ENCODE results near the gene JPH3. TPM values are rescaled to one million over a fixed set of nuclear protein-coding genes. Genes with fewer than 3 reads are reported as not detected.

Gene JPH3
- total RNA-seq, 1 experiment from 2014 or later = 1.4 TPM

DNA sequence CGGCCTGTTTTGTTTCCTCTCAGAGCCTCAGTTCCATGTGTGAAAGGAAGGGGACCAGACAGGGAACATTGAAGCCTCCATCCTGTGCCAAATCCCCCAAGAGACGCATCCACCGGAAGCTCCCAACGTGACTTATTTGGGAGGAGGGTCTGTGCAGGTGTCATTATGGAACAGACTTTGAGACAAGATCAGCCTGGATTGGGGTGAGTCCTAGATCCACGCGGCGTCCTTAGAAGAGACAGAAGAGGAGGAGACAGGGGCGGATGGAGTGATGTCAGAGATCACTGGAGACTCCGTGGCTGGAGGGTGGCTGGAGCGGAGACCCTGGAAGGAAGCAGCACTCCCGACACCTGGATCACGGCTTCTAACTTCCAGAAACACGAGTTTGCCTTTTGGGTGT is 83.5 kb downstream of the JPH3 start:
- no peak for DNase-seq (ENCODE audit: low spot score)
- Histone ChIP-seq H3K27ac (ENCODE audit: low read depth, low read length, poor library complexity, severe bottlenecking) (no peak overlapping the region), H3K4me3 (ENCODE audit: low read depth, low read length, poor library complexity, severe bottlenecking) (no peak overlapping the region), H3K27me3 (replicated peaks; ENCODE audit: insufficient read depth, low read depth, low read length, poor library complexity) (peaks cover 14% of the 10 kb centered on the region), H3K9me3 (ENCODE audit: low read depth, low read length, poor library complexity, severe bottlenecking) (no peaks in the 10 kb centered on the region), H3K36me3 (ENCODE audit: insufficient read depth, low read length, poor library complexity, severe bottlenecking) (no peaks in the 10 kb centered on the region), H3K4me1 (ENCODE audit: insufficient read depth, low read length, poor library complexity, severe bottlenecking) (no peaks in the 10 kb centered on the region)
- no peak for TF ChIP-seq EZH2 (IDR thresholded peaks at IDR 0.05; ENCODE audit: borderline replicate concordance, low read depth, low read length, poor library complexity, severe bottlenecking)
- TF ChIP-seq, protein P1, sequence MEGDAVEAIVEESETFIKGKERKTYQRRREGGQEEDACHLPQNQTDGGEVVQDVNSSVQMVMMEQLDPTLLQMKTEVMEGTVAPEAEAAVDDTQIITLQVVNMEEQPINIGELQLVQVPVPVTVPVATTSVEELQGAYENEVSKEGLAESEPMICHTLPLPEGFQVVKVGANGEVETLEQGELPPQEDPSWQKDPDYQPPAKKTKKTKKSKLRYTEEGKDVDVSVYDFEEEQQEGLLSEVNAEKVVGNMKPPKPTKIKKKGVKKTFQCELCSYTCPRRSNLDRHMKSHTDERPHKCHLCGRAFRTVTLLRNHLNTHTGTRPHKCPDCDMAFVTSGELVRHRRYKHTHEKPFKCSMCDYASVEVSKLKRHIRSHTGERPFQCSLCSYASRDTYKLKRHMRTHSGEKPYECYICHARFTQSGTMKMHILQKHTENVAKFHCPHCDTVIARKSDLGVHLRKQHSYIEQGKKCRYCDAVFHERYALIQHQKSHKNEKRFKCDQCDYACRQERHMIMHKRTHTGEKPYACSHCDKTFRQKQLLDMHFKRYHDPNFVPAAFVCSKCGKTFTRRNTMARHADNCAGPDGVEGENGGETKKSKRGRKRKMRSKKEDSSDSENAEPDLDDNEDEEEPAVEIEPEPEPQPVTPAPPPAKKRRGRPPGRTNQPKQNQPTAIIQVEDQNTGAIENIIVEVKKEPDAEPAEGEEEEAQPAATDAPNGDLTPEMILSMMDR (conservative IDR thresholded peaks at IDR 0.05; ENCODE audit: low read depth, low read length) = no peak
- intact Hi-C loops (cut with micrococcal nuclease; ENCODE audit: unreplicated experiment) = no loop called here
- ChIA-PET CTCF (no interaction called here), POLR2A (ENCODE audit: low non-redundant PET) (no interaction called here)
- BruUV-seq (replicated peaks) = no TSS peak

GRCh38 chr16:87686697-87687096 is 84.4 kb downstream of the JPH3 start:
- ChIA-PET CTCF (no interaction called here), POLR2A (ENCODE audit: low non-redundant PET) (no interaction called here)
- no peak for DNase-seq (ENCODE audit: low spot score)
- Histone ChIP-seq H3K4me3 (ENCODE audit: low read depth, low read length, poor library complexity, severe bottlenecking) (no peak overlapping the region), H3K9me3 (ENCODE audit: low read depth, low read length, poor library complexity, severe bottlenecking) (no peaks in the 10 kb centered on the region), H3K27me3 (replicated peaks; ENCODE audit: insufficient read depth, low read depth, low read length, poor library complexity) (peaks cover 14% of the 10 kb centered on the region), H3K36me3 (ENCODE audit: insufficient read depth, low read length, poor library complexity, severe bottlenecking) (no peaks in the 10 kb centered on the region), H3K4me1 (ENCODE audit: insufficient read depth, low read length, poor library complexity, severe bottlenecking) (peaks cover 5% of the 10 kb centered on the region), H3K27ac (ENCODE audit: low read depth, low read length, poor library complexity, severe bottlenecking) (no peak overlapping the region)
- intact Hi-C loops (cut with micrococcal nuclease; ENCODE audit: unreplicated experiment) = no loop called here
- TF ChIP-seq EZH2 (IDR thresholded peaks at IDR 0.05; ENCODE audit: borderline replicate concordance, low read depth, low read length, poor library complexity, severe bottlenecking) = no peak
- TF ChIP-seq, protein P1 (conservative IDR thresholded peaks at IDR 0.05; ENCODE audit: low read depth, low read length) = no peak
- no TSS peak for BruUV-seq (replicated peaks)

GRCh38 chr16:87687126-87687910 is 85.0 kb downstream of the JPH3 start:
- DNase-seq (ENCODE audit: low spot score) = no peak
- CTCF ChIA-PET = no interaction called here
- POLR2A ChIA-PET (ENCODE audit: low non-redundant PET) = no interaction called here
- intact Hi-C loops (cut with micrococcal nuclease; ENCODE audit: unreplicated experiment) = no loop called here
- no peaks in the 10 kb centered on the region for H3K9me3 ChIP-seq (ENCODE audit: low read depth, low read length, poor library complexity, severe bottlenecking)
- H3K27me3 ChIP-seq (replicated peaks; ENCODE audit: insufficient read depth, low read depth, low read length, poor library complexity) = peaks cover 14% of the 10 kb centered on the region
- peaks cover 7% of the 10 kb centered on the region for H3K4me1 ChIP-seq (ENCODE audit: insufficient read depth, low read length, poor library complexity, severe bottlenecking)
- H3K36me3 ChIP-seq (ENCODE audit: insufficient read depth, low read length, poor library complexity, severe bottlenecking) = no peaks in the 10 kb centered on the region
- TF ChIP-seq EZH2 (IDR thresholded peaks at IDR 0.05; ENCODE audit: borderline replicate concordance, low read depth, low read length, poor library complexity, severe bottlenecking) = no peak
- TF ChIP-seq, protein P1 (conservative IDR thresholded peaks at IDR 0.05; ENCODE audit: low read depth, low read length) = no peak
- BruUV-seq (replicated peaks) = no TSS peak
- H3K27ac ChIP-seq (ENCODE audit: low read depth, low read length, poor library complexity, severe bottlenecking) = no peak overlapping the region
- H3K4me3 ChIP-seq (ENCODE audit: low read depth, low read length, poor library complexity, severe bottlenecking) = no peak overlapping the region

Measured in A673 (cell line).